ENCODE results near the gene SYNE1. TPM values are rescaled to one million over a fixed set of nuclear protein-coding genes. Genes with fewer than 3 reads are reported as not detected.

Gene SYNE1
- total and polyA plus RNA-seq, 2 experiments from 2014 or later: 14.6 to 83.9 TPM

DNA sequence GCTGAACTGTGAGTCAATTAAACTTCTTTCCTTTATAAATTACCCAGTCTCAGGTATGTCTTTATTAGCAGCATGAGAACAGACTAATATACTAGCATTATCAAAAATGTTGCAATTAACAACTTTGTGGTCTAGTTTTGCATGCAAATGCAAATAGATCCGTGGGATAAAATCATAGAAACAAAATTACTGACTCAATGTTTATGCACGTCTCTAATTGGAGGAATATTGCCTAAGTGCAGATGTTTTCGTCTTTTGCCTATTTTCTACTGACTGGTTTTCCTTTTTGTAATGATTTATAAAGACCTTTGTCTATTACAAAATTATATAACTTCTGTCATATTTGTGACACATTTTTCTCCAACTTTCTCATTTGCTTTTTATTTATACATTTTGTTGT is 51.9 kb downstream of the SYNE1 start:
- no peaks in the 10 kb centered on the region for H3K4me1 ChIP-seq (ENCODE audit: low read depth)
- no peaks in the 10 kb centered on the region for H3K9me3 ChIP-seq (ENCODE audit: low read depth)
- no peaks in the 10 kb centered on the region for H3K36me3 ChIP-seq
- no peak overlapping the region for H3K4me3 ChIP-seq
- no peak for DNase-seq (ENCODE audit: low read depth in 1 of 2, low spot score in 1 of 2)
- TF ChIP-seq, protein P1, sequence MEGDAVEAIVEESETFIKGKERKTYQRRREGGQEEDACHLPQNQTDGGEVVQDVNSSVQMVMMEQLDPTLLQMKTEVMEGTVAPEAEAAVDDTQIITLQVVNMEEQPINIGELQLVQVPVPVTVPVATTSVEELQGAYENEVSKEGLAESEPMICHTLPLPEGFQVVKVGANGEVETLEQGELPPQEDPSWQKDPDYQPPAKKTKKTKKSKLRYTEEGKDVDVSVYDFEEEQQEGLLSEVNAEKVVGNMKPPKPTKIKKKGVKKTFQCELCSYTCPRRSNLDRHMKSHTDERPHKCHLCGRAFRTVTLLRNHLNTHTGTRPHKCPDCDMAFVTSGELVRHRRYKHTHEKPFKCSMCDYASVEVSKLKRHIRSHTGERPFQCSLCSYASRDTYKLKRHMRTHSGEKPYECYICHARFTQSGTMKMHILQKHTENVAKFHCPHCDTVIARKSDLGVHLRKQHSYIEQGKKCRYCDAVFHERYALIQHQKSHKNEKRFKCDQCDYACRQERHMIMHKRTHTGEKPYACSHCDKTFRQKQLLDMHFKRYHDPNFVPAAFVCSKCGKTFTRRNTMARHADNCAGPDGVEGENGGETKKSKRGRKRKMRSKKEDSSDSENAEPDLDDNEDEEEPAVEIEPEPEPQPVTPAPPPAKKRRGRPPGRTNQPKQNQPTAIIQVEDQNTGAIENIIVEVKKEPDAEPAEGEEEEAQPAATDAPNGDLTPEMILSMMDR (IDR thresholded peaks at IDR 0.05; ENCODE audit: low read depth, low read length): no peak
- H3K27me3 ChIP-seq: no peaks in the 10 kb centered on the region
- H3K27ac ChIP-seq: no peak overlapping the region

DNA sequence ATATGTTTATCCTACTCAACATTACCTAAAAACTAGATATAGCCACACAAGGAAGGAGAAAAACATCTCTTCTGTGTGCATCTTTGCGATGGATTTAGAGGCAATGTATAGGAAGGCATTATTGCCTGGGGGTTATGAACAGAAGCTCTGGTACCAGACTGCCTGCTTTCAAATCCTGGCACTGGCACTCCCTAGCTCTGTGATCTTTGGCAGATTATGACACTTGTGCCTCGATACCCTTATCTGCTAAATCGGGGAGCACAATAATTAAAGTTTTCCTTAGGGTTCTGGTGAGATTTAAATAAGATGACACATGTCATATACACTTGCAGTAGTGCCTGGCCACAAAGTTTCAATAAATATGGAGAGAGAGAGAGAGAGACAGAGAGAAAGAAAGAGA is 53.3 kb downstream of the SYNE1 start:
- DNase-seq (ENCODE audit: low read depth in 1 of 2, low spot score in 1 of 2): no peak
- no peaks in the 10 kb centered on the region for H3K27me3 ChIP-seq
- no peak overlapping the region for H3K4me3 ChIP-seq
- H3K27ac ChIP-seq: no peak overlapping the region
- TF ChIP-seq, protein P1 (IDR thresholded peaks at IDR 0.05; ENCODE audit: low read depth, low read length): no peak
- no peaks in the 10 kb centered on the region for H3K36me3 ChIP-seq
- H3K9me3 ChIP-seq (ENCODE audit: low read depth): no peaks in the 10 kb centered on the region
- no peaks in the 10 kb centered on the region for H3K4me1 ChIP-seq (ENCODE audit: low read depth)

DNA sequence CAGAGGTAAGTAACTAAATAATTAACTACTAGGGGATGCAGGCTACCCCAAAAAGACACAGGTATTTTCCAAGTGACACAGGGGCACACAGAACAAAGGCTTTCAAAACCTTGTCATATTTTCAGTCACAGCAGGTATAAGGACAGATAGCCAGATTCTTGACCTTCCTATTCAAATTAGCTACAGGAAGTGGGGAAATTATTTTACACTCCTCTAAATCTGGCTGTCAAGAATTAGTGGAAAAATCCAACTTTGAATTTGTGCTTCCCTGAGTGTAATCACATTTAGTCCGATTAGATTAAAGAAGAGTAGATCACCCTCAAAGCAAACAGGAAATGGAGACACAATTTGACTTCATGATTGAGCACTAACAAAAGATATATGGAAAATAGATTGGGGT is 60.6 kb downstream of the SYNE1 start:
- Histone ChIP-seq H3K4me1 (ENCODE audit: low read depth) (no peaks in the 10 kb centered on the region), H3K27me3 (no peaks in the 10 kb centered on the region), H3K4me3 (no peak overlapping the region), H3K27ac (no peak overlapping the region), H3K9me3 (ENCODE audit: low read depth) (no peaks in the 10 kb centered on the region), H3K36me3 (no peaks in the 10 kb centered on the region)
- TF ChIP-seq, protein P1 (IDR thresholded peaks at IDR 0.05; ENCODE audit: low read depth, low read length): no peak
- DNase-seq (ENCODE audit: low read depth in 1 of 2, low spot score in 1 of 2): no peak

DNA sequence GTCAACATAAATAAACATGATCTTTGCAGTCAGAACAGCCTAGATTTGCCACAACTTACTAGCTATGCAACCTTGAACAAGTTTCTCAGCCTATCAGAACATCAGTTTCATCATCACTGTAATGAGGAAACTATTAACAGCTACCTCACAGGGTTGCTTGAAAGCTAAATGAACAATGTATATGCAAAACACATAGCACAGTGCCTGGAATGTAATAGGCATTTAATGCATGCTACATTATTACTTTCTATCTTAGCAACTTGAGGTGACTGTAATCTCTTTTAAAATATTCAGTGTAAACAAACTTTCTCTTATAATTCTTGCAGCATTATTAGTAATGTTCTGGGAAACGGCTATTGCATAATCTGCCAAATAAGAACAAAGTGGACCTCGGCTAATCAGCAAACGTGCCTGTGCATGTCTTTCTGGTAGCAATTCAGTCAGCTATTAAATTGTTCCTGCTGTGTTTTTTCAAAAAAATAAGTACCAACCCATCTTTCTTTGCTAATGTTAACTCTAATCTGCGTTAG is 61.5 kb downstream of the SYNE1 start:
- no peak overlapping the region for H3K27ac ChIP-seq
- no peaks in the 10 kb centered on the region for H3K9me3 ChIP-seq (ENCODE audit: low read depth)
- H3K36me3 ChIP-seq: no peaks in the 10 kb centered on the region
- no peaks in the 10 kb centered on the region for H3K27me3 ChIP-seq
- no peak overlapping the region for H3K4me3 ChIP-seq
- TF ChIP-seq, protein P1 (IDR thresholded peaks at IDR 0.05; ENCODE audit: low read depth, low read length): no peak
- H3K4me1 ChIP-seq (ENCODE audit: low read depth): no peaks in the 10 kb centered on the region
- DNase-seq (ENCODE audit: low read depth in 1 of 2, low spot score in 1 of 2): peak in 1 of 2 donors; percentile 87

DNA sequence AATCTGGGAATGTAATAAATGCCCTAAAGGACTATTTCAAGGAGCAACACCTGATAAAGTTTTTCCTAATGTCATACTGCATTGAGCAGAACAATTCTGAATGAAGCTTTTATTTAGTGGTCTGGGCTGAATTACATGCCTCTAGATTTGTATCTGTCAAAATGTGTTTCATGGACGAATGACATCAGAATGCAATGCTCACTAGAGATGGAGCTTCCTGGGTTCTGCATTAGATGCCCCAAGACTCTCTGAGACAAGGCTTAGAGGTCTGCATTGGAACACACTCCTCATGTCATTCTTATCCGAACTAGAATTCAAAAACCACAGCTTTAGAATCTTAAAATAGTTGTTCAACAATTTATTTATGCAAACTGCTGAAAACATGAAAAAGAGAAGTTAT is 62.0 kb downstream of the SYNE1 start:
- no peaks in the 10 kb centered on the region for H3K4me1 ChIP-seq (ENCODE audit: low read depth)
- no peaks in the 10 kb centered on the region for H3K9me3 ChIP-seq (ENCODE audit: low read depth)
- H3K36me3 ChIP-seq: no peaks in the 10 kb centered on the region
- no peak overlapping the region for H3K4me3 ChIP-seq
- TF ChIP-seq, protein P1 (IDR thresholded peaks at IDR 0.05; ENCODE audit: low read depth, low read length): no peak
- no peak overlapping the region for H3K27ac ChIP-seq
- no peaks in the 10 kb centered on the region for H3K27me3 ChIP-seq
- no peak for DNase-seq (ENCODE audit: low read depth in 1 of 2, low spot score in 1 of 2)

DNA sequence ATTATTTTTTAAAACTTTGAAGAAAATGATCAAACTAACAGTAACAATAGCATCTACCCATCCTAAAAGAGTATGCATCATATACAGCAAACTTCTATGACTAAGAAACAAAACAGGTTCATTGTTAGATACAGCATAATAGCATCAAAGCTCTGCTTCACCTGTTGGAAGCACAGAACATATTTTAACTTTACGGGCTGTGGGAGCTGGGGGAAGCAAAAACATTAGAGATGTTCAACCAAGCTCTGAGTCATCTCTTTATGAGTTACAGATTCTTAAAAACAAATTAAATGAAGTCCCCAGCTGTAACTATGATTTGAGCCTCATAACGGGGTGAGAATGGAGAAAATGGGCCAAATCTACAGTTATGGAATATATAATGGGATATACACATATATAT is 63.4 kb downstream of the SYNE1 start:
- no peak for DNase-seq (ENCODE audit: low read depth in 1 of 2, low spot score in 1 of 2)
- no peaks in the 10 kb centered on the region for H3K4me1 ChIP-seq (ENCODE audit: low read depth)
- TF ChIP-seq, protein P1 (IDR thresholded peaks at IDR 0.05; ENCODE audit: low read depth, low read length): no peak
- H3K27me3 ChIP-seq: no peaks in the 10 kb centered on the region
- no peaks in the 10 kb centered on the region for H3K9me3 ChIP-seq (ENCODE audit: low read depth)
- no peak overlapping the region for H3K4me3 ChIP-seq
- H3K36me3 ChIP-seq: no peaks in the 10 kb centered on the region
- no peak overlapping the region for H3K27ac ChIP-seq

Data from cardiac muscle cell (in vitro differentiated cells and primary cell).